Renal cortical epithelial cell (primary cell): ENCODE measurements around the gene LITAF. TPM values are rescaled to one million over a fixed set of nuclear protein-coding genes. Genes with fewer than 3 reads are reported as not detected.
A peak's percentile ranks its signal among the peaks of the same experiment; 100 is the strongest.
"Not testable (repeated sequence)": the region's sequence is repeated elsewhere in the genome, so short reads cannot be mapped to it uniquely, and the experiment has no call there.

Source experiments
- DNase-seq: peaks from one replicate; pipeline ENCODE4 v3.0.0-alpha.2; 2011; ENCODE audit warnings: low read depth
- total RNA-seq: library from RNA; depleted of rRNA; stranded (reverse); fragments of >200 nt; gene quantifications from 2 replicates; pipeline ENCODE4 v1.2.3, GENCODE V29; 2014

Gene LITAF
- total RNA-seq, 1 donor from 2014 or later: 59.2 TPM

DNA sequence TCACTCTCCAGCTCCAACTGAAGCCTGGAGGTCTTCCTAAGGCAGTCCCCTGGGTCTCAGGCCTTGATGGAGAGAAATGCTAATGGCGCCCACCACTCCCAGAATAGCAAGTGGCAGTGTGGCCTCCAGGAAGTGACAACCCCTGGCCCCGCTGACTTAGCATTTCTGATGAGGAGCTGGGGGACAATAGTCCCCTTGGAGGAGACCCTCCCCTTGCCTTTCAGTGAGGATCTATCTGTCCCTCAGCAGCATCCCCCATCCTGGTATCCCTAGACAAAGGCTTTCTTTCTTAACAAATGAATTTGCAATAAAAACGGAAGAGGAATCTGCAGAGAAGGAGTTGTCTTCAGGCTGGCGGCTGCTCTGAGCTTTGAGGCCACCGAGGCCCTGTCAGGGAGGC, 68.8 kb downstream of the LITAF start:
- no peak for DNase-seq

DNA sequence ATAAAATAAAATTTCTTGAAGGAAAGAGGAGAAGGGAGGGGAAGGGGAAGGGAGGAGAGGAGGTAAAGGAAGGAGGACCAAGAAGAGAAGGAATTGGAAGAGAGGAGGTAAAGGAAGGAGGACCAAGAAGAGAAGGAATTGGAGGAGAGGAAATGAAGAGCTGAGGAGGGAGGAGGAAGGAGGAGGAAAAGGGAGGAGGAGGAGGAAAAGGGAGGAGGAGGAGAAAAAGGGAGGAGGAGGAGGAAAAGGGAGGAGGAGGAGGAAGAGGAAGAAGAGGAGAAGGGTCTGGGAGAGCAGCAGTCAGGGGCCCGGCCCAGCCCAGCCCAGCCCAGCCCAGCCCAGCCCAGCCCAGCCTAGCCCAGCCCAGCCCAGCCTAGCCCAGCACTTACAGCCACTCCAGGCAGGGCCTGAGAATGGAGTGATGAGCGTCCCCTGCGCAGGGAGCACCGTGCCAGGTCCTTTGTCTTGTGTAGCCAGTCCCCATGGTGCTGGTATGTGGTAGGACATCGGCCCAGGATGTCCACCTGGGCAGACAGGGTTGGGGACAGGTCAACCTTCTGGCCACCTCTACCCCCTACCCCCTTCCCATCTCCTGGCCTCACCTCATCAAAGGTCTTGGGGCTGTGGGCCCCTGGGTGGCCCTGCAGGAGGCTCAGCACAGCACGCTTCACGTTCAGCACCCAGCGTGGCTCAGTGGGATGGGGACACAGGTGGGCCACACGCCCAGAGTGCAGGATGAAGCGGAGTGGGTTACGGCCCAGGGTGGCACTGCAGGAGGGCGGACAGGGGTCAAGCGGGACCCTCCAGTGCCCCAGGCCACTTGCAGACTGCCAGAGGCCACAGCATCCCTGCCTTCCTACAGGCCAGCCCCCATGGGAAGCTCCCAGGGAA, 70.9 kb downstream of the LITAF start:
- DNase-seq: no peak

GRCh38 chr16:11514283-11514682, 72.4 kb downstream of the LITAF start:
- no peak for DNase-seq

DNA sequence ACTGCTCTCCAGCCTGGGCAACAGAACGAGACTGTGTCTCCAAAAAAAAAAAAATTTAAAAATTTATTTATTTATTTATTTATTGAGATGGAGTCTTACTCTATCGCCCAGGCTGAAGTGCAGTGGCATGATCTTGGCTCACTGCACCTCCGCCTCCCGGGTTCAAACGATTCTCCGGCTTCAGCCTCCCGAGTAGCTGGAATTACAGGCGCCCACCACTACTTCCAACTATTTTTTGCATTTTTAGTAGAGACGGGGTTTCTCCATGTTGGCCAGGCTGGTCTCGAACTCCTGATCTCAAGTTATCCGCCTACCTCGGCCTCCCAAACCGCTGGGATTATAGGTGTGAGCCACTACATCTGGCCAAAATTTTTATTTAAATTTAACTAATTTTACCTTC, 73.4 kb downstream of the LITAF start:
- DNase-seq: not testable (repeated sequence)

DNA sequence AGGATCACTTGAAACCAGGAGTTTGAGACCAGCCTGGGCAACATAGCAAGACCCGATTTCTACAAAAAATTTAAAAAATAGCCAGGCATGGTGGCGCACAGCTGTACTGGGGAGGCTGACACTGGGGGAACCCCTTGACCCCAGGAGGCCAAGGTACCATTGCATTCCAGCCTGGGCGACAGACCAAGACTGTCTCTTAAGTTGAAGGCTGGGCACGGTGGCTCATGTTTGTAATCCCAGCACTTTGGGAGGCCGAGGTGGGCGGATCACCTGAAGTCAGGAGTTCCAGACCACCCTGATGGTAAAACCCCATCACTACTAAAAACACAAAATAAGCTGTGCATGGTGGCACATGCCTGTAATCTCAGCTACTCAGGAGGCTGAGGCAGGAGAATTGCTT, 74.9 kb downstream of the LITAF start:
- DNase-seq: no peak

DNA sequence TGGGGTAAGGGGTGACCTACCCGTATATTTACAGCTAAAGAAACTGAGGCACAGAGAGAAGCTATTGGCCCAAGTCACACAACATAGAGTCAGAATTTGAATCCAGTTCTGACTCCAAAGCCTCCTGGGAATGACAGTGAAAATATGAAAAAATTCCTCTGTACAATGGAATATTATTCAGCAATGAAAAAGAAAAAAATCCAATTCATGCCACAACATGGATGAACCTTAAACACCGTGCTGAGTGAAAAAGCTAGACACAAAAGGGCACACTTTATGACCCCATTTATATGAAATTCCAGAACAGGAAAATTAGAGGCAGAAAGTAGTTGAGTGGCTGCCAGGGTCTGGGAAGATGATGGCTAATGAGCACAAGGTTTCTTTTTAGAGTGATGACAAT, 75.4 kb downstream of the LITAF start:
- no peak for DNase-seq

DNA sequence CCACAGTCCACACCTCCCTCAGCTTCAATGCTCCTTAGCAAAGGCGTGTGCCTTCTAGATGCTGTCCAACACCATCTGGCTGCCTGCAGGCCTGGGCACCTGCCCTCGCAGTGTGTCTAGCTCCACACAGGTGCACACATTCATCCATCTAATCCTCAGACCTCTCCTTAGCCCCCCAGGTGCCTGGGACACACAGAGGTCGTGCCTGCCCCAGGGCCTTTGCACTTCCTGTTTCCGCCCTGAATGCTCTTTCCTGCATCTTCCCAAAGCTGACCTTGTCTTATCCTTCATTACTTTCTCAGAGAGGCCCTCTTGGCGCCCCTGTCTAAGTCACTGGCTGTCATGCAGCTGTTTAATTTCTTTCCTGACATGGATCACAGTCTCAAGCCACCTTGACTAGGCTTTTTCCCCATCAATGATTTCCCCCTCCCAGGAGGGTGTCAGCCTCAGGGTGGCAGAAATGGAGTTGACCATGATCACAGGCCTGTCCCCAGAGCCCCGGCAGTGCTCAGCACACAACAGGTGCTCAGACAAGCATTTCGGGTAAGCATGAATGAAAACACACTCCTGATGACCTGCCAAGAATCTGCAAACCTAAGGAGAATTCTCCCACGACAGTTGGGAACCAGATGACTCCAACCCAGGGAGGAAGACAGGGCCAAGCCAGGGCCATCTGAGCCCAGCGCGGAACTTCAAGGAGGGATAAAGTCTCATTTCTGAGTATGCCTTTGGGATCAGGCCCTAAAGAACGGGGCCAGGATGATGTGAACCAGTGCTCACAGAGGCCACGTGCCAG, 76.3 kb downstream of the LITAF start:
- no peak for DNase-seq

DNA sequence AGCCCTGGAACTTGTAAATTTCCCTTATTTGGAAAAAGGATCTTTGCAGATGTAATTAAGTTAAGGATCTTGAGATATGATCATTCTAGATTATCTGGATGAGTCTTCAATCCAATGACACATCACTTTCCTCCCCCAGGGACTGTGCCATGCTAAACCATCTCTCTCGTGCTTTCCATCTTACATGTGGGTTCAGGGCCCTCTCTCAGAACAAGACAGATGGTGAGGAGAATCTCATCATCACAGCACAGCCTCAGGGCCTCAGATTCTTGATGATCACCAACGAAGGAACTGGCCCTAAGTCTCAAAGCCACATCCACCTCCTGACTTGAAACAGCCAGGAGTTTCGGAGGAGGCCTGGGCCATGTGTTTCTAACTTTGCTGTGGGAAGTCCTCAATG, 78.7 kb downstream of the LITAF start:
- DNase-seq: no peak

DNA sequence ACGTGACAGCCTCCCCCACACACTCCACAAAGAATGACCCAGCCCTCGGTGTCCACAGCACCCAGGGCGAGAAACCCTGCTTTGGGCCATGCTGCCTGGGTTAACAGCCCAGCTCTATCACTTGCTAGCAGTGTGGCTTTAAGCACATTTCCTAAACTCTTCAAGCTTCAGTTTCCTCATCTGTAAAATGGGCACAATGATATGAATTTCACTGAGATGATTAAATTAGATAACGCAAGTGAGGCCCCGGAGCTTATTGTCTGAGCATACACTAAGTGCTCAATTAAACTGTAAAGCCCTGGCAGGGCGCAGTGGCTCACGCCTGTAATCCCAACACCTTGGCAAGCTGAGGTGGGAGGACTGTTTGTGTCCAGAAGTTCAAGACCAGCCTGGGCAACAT, 79.4 kb downstream of the LITAF start:
- DNase-seq: no peak

DNA sequence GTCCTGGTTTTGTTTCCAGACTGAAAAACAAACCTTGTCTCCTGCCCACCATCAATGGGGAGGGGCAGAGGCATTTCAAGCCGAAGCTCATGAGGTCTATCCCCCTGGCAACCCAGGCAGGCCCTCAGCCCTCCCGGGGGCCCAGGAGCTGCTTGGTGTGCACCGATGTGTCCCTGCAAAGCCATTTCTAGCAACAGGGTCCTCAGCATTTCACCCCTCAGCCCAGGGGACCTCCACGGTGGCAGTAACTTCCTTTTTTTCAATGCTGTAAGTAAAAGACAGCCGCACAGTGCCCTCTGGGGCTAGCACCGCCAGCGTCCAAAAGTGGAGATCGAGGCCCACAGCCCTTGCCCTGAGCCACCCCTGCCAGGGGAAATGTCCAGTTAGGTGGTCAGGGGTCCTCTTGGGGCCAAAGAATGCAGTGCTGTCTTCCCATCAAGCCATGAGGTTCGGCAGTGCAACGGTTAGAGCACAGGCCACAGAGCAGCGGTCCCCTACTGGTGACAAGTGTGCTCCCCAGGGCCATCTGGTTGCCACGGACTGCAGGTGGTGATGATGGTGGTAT, 79.9 kb downstream of the LITAF start:
- no peak for DNase-seq

DNA sequence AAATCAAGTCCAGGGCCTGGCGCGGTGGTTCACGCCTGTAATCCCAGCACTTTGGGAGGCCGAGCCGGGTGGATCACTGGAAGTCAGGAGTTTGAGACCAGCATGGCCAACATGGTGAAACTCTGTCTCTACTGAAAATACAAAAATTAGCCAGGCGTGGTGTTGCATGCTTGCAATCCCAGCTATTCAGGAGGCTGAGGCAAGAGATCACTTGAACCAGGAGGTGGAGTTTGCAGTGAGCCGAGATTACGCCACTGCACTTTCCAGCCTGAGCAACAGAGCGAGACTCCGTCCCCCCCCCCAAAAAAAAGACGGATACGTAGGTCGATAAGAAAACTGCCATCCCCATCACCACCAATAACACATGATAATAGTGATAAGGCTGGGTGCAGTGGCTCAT, 82.5 kb downstream of the LITAF start:
- not testable (repeated sequence) for DNase-seq

DNA sequence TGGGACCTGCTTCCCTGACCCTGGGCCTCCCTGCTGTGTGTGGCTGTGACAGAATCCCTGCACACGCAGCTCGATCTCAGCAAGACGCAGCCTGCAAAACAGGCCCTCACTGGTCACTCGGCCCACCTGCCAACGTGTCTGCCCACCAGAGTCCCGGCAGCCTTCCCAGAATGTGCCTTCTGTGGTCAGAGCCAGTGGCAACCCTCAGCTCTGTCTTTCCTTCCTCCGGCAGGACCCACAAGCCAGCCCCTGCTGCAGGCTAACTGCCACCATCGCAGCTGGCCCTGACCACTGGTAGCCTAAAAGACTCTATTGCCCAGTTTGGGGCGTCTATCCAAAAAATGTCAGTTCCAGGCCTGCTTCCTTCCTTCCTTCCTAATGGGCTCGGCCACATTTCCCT, 83.2 kb downstream of the LITAF start:
- DNase-seq: no peak

DNA sequence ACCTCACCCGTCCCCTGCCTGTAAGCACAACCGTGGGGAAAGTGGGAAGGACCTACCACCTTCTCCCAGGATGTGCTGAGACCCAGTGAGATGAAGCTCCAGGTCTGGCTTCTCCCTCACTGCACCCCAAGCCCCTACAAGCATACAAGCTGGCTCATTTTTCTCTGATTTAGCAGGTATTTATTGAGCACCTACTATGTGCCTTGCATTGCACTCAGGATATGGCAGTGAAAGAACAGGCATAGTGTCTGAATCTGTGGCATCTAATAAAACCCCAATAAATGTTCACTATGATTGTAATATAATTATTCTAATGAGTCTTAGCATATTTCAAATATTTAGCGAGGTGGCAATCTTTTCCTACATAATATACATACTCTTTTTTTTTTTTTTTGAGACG, 84.5 kb downstream of the LITAF start:
- DNase-seq: no peak

- no peak for DNase-seq
Observed at GRCh38 chr16:11501632-11502031, 85.1 kb downstream of the LITAF start.

- DNase-seq: no peak
Observed at GRCh38 chr16:11500700-11501346, 85.9 kb downstream of the LITAF start.

GRCh38 chr16:11499295-11500089, 87.2 kb downstream of the LITAF start:
- peak; percentile 15 for DNase-seq

DNA sequence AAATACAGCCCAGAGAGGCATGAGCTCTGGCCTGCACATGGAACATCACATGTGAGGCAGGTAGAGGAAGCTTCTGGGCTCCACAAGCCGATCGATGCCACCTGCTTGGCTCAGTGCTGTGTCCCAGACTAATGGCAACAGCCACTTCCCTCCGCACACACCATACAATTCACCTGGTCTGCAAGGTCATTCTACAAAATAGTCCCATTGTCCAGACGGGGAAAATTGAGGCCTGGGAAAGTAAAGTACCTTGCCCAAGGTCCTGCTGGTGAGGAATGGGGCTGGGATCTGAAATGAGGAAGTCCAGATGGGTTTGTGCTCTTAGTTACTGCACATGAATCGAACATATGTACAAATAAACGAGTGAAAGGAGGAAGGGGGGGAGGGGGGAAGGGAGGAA, 88.0 kb downstream of the LITAF start:
- DNase-seq: no peak

GRCh38 chr16:11497851-11498289, 88.8 kb downstream of the LITAF start:
- DNase-seq: peak; percentile 45
